HG02973 (cell line): Measurements from ENCODE around the gene HAAO.

Experiments
- ATAC-seq: cut with Tn5 transposase; IDR thresholded peaks from one replicate; pipeline ENCODE4 v1.9.1; 2021; ENCODE audit warnings: moderate library complexity; ENCODE audit not compliant: unreplicated experiment

The HAAO gene

DNA sequence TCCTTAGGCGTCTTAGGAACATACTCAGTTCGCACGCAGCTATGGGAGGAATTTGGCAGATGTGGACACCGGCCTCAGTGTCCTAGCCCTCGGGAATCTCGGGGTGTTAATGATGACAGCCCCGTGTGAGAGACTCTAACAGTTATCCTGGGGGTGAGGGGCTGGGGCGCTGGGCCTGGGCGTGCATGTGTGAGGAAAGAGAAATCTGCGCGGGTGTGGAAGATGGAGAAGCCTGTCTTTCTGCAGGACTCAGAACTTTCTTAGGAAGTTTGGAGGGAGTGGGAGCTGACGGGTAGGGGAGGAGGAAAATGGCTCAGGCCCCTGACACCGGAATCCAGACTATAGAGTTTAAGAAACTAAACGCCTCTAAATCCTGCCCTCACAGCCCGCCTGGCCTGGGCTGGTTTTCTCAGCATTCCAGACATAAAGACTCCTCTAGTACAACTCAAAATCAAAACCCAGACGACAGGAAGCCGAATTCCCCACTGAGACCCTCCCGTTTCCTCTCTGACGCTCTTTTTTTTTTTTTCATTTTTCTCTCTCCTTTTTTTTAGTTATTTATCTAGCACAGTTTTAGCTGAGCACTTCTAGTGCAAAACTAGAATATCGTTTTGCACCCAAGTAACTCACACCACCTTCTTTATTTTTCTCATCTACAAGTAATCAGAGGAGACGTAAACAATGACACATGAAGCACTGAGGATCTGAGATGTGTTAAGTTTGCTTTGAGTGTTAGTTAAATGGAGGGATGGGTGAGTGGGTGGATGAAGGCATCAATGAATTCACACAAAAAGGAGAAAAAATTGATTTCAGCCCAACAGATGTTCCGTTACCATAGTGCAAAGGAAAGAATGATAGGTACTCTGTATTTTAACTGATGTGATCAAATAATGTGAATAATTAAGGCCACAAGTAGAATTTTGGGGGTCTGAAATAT lies 1.2 kb upstream of the HAAO start:
- ATAC-seq, result no peak

DNA sequence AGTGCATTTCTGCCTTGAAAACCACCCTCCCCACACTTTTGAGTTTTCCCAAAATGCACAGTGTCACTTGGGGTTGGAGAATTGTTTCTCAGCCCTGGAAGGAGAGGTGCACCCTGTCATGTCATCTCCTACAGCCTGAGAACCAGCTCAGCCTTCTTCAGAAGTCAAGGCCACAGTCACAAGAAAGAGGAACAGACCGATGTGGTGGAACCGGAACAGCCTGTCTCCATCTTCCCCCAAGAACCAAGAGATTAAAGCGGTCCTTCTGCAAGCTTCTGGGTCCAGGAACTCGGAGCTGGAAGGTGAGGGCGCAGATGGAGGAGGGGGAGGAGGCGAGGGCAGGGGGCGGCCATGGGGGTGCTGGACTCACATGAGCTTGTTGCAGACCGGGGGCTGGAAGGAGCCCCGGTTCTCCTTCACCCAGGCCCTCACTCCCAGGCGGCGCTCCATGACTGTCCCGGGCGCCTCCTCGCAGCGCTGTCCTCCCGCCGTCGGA lies 248 bp downstream of the HAAO start:
- no peak for ATAC-seq

DNA sequence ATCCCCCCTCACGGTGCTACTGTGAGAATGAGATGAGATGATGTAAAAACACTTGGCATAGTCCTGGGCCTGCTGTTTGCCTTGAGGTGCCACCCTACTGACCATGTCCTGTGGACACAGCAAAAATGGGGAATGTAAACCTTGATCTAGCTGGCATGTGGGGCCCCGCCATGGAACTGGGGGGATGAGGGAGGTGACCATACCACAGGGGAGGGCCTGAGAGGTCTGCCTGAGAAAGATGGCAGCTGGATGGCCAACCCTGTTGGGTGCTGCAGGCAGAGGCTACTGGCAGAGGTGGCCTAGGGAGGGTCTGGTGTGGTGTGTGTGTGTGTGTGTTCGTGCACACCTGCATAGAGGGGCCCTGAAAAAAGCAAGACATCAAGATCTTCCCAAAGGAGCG lies 777 bp downstream of the HAAO start:
- no peak for ATAC-seq

- ATAC-seq, result no peak
Observed at GRCh38 chr2:42789751-42790150, 2.6 kb downstream of the HAAO start.

GRCh38 chr2:42788882-42789281 lies 3.5 kb downstream of the HAAO start:
- no peak for ATAC-seq

DNA sequence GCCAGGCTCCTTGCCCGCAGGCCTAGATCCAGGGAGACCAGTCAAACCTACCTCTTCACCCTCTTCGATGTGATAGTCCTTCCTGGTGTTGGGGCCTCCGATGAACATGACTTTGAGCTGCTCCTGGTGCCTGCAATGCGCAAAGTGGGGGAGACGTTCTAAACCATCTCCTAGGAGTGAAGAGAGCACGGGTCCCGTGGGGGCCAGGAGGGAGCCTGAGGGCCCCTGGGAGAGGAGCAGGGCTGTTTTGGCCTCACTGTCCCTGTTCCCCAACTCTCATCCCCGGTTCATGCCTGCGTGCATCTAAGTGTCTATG lies 3.9 kb downstream of the HAAO start:
- no peak for ATAC-seq

- no peak for ATAC-seq
Observed at GRCh38 chr2:42787788-42788477, 4.5 kb downstream of the HAAO start.

- no peak for ATAC-seq
Observed at GRCh38 chr2:42787424-42787787, 5.0 kb downstream of the HAAO start.

DNA sequence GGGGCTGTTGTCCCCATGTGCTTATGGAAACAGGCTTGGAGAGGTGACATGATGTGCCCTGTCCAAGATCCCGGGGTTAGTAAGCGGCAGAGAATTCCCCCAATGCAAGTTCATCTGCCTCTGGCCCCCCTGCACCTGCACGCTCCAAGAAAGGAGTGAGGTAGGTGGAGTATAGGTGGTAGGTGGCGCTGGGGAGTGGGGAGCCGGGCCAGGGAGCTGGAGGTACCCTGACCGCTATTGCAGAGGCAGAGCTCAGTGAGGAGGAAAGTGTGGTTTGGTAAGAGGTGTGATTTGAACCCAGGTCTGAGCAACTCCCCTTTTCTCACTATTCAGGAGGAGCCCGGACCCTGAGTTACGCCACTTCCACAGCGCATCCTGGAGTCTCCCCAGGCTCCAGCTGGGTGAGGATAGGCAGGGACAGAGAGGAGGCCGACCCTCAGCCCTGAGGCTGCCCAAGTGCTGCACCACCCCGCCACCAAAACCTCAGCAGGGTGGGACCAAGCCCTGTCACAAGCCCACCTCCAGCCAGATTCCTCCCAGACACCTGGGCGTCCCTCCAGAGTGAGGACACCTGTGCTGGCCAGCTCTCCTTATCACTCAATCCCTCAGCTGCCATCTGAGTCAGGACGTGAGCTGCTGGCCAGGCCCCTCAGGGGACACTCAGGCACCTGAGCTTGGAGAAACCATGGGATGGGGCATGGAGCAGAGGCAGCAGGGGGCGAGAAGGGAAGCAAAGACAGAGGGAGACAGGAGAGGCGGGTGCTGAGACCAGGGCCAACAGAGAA lies 5.6 kb downstream of the HAAO start:
- no peak for ATAC-seq

GRCh38 chr2:42784204-42784880 lies 8.0 kb downstream of the HAAO start:
- no peak for ATAC-seq

GRCh38 chr2:42783511-42783910 lies 8.9 kb downstream of the HAAO start:
- no peak for ATAC-seq

DNA sequence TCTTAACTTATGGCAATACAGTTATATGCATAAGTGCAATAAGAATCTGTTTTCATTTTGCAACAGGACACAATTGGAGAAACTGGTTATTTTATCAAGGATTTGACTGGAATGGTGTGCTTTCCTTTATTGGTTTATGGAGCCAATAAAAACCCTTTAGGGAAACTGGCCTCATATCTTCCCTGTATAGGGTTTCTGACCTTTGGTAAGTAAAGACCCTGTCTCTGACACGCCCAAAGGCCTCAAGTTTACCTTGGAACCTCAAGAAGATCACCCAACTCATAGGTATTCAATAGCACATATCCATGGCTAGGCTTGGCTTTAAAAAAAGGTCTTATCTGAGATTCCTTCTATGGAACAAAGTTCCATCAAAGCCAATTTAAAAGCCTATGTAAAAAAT lies 11.2 kb downstream of the HAAO start:
- ATAC-seq, result no peak

GRCh38 chr2:42777883-42778805 lies 14.2 kb downstream of the HAAO start:
- no peak for ATAC-seq

DNA sequence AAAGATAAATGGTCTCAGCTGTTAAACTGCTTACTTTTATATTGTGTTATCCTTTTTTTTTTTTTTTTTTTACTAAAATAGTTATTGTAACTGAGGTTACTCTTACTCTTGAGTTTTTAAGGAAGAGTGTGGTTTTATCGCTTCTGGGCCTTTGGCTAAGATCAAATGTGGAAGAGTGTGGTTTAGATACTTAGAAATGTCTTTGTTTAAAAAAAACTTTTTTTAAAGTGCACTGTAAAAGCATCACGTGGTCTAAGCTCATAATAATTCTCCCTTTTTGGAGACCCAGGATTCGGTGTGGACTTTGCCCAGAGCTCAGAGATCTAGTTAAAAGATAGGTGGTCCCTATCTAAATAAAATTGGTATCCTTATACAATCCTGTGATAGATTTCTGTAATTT lies 16.6 kb downstream of the HAAO start:
- no peak for ATAC-seq

GRCh38 chr2:42775186-42775585 lies 17.2 kb downstream of the HAAO start:
- ATAC-seq, result no peak

DNA sequence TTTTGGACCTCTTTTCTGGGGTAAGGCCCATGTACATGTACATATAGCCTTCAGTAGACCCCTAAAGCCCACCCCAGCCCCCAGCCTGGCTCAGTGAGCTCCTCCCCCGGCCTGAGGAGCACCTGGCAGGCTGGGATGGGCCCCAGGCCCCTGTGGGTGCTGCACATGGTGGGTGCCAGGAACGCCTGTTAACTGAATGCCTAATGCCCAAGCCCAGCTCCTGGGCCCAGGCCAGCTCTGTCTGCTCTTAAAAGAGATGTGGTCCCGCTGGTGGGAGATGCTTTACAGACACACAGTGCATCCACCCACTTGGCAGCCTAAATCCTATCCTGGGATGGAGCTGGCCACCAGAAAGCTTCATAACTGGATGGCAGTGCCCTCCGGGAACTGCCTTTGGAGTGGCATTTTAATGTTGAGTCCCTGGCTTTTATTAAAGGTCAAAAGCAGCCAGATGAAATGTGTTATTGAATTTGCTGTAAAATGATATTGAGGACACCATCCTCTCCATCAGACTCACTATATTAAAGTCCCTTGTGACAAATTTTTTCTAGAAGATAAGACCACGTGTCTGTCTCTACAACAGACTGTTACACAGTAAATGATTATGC lies 20.7 kb downstream of the HAAO start:
- ATAC-seq, result no peak

- ATAC-seq, result no peak
Observed at GRCh38 chr2:42770288-42771131, 21.9 kb downstream of the HAAO start.

DNA sequence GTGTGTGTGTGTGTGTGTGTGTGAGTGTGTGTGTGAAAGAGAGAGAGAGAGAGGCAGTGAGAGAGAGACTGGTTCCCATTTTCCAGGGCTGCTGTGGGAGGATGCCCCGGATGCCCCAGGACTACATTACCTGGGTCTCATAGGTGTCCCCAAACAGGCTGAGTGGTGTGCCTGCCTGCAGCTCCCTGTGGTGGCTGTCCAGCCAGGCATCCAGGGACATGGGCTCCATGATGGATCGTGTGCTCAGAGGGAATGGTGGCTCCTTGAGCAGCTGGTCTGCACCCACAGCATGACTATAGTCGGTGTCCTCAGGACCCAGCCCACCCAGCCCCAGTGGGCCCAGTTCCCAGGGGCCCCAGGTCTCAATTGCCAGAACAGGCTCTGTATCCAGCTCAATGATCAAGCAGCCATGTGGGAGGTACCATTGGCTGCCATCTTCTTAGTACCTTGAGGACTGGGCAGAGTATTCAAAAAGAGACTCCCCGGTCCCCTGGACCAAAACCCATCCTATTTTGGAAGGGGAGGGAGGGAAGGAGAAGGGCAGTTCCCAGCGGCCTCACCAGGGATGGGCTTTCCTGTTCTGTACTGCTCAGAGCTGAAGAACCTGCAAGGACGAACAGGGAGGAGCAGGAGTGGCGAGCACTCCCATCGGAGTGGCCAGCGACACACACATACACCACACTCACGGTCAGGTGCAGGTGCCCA lies 22.6 kb downstream of the HAAO start:
- no peak for ATAC-seq
